K562 (cell line): ENCODE measurements around the gene ADGRB2. TPM values are rescaled to one million over a fixed set of nuclear protein-coding genes. Genes with fewer than 3 reads are reported as not detected.

Experiments used
- ARID1B ChIP-seq: fragments of 450-650 bp; IDR thresholded peaks from 2 replicates; pipeline ENCODE4 v1.6.1; 2016; ENCODE audit warnings: antibody characterized with exemption, mild to moderate bottlenecking, inconsistent platforms
- CBX8 ChIP-seq: fragments of 200-600 bp; sonication (generic); IDR thresholded peaks from 2 replicates; pipeline ENCODE4 v1.6.1; 2012; ENCODE audit warnings: borderline replicate concordance, mixed run types, low read depth, mild to moderate bottlenecking, moderate library complexity, mixed read lengths, low read length, control low read depth, inconsistent platforms; ENCODE audit not compliant: poor library complexity, severe bottlenecking; ENCODE audit errors: extremely low read depth
- PHF21A ChIP-seq: fragments of 450-650 bp; IDR thresholded peaks from 2 replicates; pipeline ENCODE4 v1.6.1; 2017; ENCODE audit warnings: low read depth, borderline replicate concordance
- ZFP91 ChIP-seq: sonication (generic); formaldehyde crosslinking; IDR thresholded peaks from 2 replicates; pipeline ENCODE4 v1.8.0; 2022; ENCODE audit warnings: mild to moderate bottlenecking, missing genetic modification reagents
- ZNF239 ChIP-seq: fragments of 250-450 bp; sonication (Bioruptor Pico); IDR thresholded peaks from 2 replicates; pipeline ENCODE4 v1.4.0; 2020; ENCODE audit warnings: mild to moderate bottlenecking
- polyA plus RNA-seq, 8 experiments: library from polyadenylated mRNA; depleted of rRNA in 4 of 8; stranded (reverse) in 5 of 8; unstranded in 3 of 8; fragments of >200 nt; fragmentation: Nextera tagmentation in 2 of 8; fragmentation: Illumina TruSeq in 1 of 8; extraction: Ambion mirVana in 2 of 8; extraction: Trizol in 1 of 8; gene quantifications; 2 replicates each; pipeline versions ENCODE4 v1.2.1 to v1.2.3, GENCODE V29; 2011 to 2014; ENCODE audit warnings: inconsistent platforms in 1 of 8, missing spikeins in 1 of 8
- total RNA-seq, 7 experiments: library from RNA; depleted of rRNA in 6 of 7; stranded (reverse); fragments of >200 nt in 6 of 7; fragmentation: Illumina TruSeq in 2 of 7; extraction: Trizol in 2 of 7; gene quantifications; 2 replicates each; pipeline versions ENCODE4 v1.2.1 to v1.2.3, GENCODE V29; 2011 to 2021; ENCODE audit warnings: low replicate concordance in 1 of 7
- TF ChIP-seq, protein P1 (sequence below): fragments of 450-650 bp; IDR thresholded peaks from 2 replicates; pipeline ENCODE4 v1.6.1; 2016; ENCODE audit warnings: mild to moderate bottlenecking, moderate library complexity
- TF ChIP-seq, protein P2 (sequence below): sonication (generic); formaldehyde crosslinking; IDR thresholded peaks from 2 replicates; pipeline ENCODE4 v1.8.1; 2023; ENCODE audit warnings: mild to moderate bottlenecking, missing genetic modification reagents
- TF ChIP-seq, protein P3 (sequence below): fragments of 250-450 bp; sonication (Bioruptor Pico); IDR thresholded peaks from 2 replicates; pipeline ENCODE4 v1.6.1; 2021; ENCODE audit warnings: mild to moderate bottlenecking
- TF ChIP-seq, protein P4 (sequence below): sonication (generic); IDR thresholded peaks from 2 replicates; pipeline ENCODE4 v1.6.1; 2016

Gene ADGRB2
- total and polyA plus RNA-seq, 9 of the 15 experiments (the other 6 are each of a cell fraction or from before 2014, with no cell fraction given): 0.04 to 0.23 (median 0.20) TPM; not detected in 2

GRCh38 chr1:31715087-31715872 lies 48.9 kb downstream of the ADGRB2 start (continued):
- TF ChIP-seq PHF21A (no peak), ZNF239 (CRISPR knock-in tag) (no peak), CBX8 (no peak), ARID1B (no peak), ZFP91 (CRISPR knock-in tag) (no peak)
- TF ChIP-seq, protein P1, sequence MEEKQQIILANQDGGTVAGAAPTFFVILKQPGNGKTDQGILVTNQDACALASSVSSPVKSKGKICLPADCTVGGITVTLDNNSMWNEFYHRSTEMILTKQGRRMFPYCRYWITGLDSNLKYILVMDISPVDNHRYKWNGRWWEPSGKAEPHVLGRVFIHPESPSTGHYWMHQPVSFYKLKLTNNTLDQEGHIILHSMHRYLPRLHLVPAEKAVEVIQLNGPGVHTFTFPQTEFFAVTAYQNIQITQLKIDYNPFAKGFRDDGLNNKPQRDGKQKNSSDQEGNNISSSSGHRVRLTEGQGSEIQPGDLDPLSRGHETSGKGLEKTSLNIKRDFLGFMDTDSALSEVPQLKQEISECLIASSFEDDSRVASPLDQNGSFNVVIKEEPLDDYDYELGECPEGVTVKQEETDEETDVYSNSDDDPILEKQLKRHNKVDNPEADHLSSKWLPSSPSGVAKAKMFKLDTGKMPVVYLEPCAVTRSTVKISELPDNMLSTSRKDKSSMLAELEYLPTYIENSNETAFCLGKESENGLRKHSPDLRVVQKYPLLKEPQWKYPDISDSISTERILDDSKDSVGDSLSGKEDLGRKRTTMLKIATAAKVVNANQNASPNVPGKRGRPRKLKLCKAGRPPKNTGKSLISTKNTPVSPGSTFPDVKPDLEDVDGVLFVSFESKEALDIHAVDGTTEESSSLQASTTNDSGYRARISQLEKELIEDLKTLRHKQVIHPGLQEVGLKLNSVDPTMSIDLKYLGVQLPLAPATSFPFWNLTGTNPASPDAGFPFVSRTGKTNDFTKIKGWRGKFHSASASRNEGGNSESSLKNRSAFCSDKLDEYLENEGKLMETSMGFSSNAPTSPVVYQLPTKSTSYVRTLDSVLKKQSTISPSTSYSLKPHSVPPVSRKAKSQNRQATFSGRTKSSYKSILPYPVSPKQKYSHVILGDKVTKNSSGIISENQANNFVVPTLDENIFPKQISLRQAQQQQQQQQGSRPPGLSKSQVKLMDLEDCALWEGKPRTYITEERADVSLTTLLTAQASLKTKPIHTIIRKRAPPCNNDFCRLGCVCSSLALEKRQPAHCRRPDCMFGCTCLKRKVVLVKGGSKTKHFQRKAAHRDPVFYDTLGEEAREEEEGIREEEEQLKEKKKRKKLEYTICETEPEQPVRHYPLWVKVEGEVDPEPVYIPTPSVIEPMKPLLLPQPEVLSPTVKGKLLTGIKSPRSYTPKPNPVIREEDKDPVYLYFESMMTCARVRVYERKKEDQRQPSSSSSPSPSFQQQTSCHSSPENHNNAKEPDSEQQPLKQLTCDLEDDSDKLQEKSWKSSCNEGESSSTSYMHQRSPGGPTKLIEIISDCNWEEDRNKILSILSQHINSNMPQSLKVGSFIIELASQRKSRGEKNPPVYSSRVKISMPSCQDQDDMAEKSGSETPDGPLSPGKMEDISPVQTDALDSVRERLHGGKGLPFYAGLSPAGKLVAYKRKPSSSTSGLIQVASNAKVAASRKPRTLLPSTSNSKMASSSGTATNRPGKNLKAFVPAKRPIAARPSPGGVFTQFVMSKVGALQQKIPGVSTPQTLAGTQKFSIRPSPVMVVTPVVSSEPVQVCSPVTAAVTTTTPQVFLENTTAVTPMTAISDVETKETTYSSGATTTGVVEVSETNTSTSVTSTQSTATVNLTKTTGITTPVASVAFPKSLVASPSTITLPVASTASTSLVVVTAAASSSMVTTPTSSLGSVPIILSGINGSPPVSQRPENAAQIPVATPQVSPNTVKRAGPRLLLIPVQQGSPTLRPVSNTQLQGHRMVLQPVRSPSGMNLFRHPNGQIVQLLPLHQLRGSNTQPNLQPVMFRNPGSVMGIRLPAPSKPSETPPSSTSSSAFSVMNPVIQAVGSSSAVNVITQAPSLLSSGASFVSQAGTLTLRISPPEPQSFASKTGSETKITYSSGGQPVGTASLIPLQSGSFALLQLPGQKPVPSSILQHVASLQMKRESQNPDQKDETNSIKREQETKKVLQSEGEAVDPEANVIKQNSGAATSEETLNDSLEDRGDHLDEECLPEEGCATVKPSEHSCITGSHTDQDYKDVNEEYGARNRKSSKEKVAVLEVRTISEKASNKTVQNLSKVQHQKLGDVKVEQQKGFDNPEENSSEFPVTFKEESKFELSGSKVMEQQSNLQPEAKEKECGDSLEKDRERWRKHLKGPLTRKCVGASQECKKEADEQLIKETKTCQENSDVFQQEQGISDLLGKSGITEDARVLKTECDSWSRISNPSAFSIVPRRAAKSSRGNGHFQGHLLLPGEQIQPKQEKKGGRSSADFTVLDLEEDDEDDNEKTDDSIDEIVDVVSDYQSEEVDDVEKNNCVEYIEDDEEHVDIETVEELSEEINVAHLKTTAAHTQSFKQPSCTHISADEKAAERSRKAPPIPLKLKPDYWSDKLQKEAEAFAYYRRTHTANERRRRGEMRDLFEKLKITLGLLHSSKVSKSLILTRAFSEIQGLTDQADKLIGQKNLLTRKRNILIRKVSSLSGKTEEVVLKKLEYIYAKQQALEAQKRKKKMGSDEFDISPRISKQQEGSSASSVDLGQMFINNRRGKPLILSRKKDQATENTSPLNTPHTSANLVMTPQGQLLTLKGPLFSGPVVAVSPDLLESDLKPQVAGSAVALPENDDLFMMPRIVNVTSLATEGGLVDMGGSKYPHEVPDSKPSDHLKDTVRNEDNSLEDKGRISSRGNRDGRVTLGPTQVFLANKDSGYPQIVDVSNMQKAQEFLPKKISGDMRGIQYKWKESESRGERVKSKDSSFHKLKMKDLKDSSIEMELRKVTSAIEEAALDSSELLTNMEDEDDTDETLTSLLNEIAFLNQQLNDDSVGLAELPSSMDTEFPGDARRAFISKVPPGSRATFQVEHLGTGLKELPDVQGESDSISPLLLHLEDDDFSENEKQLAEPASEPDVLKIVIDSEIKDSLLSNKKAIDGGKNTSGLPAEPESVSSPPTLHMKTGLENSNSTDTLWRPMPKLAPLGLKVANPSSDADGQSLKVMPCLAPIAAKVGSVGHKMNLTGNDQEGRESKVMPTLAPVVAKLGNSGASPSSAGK: peak; percentile 39
- TF ChIP-seq, protein P2, sequence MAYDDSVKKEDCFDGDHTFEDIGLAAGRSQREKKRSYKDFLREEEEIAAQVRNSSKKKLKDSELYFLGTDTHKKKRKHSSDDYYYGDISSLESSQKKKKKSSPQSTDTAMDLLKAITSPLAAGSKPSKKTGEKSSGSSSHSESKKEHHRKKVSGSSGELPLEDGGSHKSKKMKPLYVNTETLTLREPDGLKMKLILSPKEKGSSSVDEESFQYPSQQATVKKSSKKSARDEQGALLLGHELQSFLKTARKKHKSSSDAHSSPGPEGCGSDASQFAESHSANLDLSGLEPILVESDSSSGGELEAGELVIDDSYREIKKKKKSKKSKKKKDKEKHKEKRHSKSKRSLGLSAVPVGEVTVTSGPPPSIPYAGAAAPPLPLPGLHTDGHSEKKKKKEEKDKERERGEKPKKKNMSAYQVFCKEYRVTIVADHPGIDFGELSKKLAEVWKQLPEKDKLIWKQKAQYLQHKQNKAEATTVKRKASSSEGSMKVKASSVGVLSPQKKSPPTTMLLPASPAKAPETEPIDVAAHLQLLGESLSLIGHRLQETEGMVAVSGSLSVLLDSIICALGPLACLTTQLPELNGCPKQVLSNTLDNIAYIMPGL (CRISPR knock-in tag): no peak
- TF ChIP-seq, protein P3, sequence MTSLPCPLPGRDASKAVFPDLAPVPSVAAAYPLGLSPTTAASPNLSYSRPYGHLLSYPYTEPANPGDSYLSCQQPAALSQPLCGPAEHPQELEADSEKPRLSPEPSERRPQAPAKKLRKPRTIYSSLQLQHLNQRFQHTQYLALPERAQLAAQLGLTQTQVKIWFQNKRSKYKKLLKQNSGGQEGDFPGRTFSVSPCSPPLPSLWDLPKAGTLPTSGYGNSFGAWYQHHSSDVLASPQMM (CRISPR knock-in tag): no peak
- TF ChIP-seq, protein P4, sequence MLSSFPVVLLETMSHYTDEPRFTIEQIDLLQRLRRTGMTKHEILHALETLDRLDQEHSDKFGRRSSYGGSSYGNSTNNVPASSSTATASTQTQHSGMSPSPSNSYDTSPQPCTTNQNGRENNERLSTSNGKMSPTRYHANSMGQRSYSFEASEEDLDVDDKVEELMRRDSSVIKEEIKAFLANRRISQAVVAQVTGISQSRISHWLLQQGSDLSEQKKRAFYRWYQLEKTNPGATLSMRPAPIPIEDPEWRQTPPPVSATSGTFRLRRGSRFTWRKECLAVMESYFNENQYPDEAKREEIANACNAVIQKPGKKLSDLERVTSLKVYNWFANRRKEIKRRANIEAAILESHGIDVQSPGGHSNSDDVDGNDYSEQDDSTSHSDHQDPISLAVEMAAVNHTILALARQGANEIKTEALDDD: no peak
